WERI-Rb-1 (cell line): ENCODE results near the gene MBD5.

Source experiments
- DNase-seq: peaks from one replicate; pipeline ENCODE4 v3.0.0-alpha.2; 2020
- H3K27ac ChIP-seq: fragments of 250-450 bp; sonication (Bioruptor Pico); 2 replicates; pipeline ENCODE4 v1.5.1; 2020; ENCODE audit warnings: mild to moderate bottlenecking, moderate library complexity
- H3K27me3 ChIP-seq: fragments of 250-450 bp; sonication (Bioruptor Pico); 2 replicates; pipeline ENCODE4 v1.5.1; 2021; ENCODE audit warnings: mild to moderate bottlenecking, low read depth, moderate library complexity; ENCODE audit not compliant: insufficient read depth, severe bottlenecking
- H3K36me3 ChIP-seq: fragments of 250-450 bp; sonication (Bioruptor Pico); 2 replicates; pipeline ENCODE4 v1.5.1; 2020; ENCODE audit warnings: mild to moderate bottlenecking, moderate library complexity
- H3K4me3 ChIP-seq: 2 replicates; pipeline ENCODE4 v1.5.1; 2011; ENCODE audit warnings: low read depth, mild to moderate bottlenecking, control low read depth, low read length
- H3K9me3 ChIP-seq: fragments of 250-450 bp; sonication (Bioruptor Pico); 2 replicates; pipeline ENCODE4 v1.5.1; 2021; ENCODE audit warnings: mild to moderate bottlenecking, moderate library complexity; ENCODE audit not compliant: severe bottlenecking
- TF ChIP-seq, protein P1 (sequence below): IDR thresholded peaks from 2 replicates; pipeline ENCODE4 v1.5.1; 2011; ENCODE audit warnings: low read depth, mild to moderate bottlenecking, control low read depth, inconsistent platforms, low read length

Gene MBD5

DNA sequence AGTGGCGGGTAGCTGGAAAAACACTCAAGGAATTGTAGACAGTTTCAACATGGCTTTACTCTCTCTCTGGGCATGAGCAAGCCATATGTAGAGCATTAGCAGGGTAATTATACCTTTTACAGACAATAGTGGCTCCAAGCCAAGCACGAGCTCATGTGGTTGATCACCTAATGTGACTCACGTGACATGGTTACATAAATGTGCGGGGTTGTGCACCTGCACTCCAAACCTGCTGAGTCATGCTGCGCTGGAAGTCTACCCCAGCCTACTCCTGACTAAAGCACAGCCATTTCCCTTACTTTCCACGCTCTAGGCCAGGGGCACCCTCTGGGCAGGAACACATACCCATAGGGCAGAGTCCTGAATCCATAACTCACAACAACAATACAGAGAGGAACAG, 232.8 kb downstream of the MBD5 start:
- no peak overlapping the region for H3K4me3 ChIP-seq
- DNase-seq = no peak
- no peaks in the 10 kb centered on the region for H3K27me3 ChIP-seq
- TF ChIP-seq, protein P1, sequence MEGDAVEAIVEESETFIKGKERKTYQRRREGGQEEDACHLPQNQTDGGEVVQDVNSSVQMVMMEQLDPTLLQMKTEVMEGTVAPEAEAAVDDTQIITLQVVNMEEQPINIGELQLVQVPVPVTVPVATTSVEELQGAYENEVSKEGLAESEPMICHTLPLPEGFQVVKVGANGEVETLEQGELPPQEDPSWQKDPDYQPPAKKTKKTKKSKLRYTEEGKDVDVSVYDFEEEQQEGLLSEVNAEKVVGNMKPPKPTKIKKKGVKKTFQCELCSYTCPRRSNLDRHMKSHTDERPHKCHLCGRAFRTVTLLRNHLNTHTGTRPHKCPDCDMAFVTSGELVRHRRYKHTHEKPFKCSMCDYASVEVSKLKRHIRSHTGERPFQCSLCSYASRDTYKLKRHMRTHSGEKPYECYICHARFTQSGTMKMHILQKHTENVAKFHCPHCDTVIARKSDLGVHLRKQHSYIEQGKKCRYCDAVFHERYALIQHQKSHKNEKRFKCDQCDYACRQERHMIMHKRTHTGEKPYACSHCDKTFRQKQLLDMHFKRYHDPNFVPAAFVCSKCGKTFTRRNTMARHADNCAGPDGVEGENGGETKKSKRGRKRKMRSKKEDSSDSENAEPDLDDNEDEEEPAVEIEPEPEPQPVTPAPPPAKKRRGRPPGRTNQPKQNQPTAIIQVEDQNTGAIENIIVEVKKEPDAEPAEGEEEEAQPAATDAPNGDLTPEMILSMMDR = no peak
- no peaks in the 10 kb centered on the region for H3K36me3 ChIP-seq
- H3K9me3 ChIP-seq = no peaks in the 10 kb centered on the region
- H3K27ac ChIP-seq = no peak overlapping the region

GRCh38 chr2:148255929-148256328, 235.0 kb downstream of the MBD5 start:
- no peak overlapping the region for H3K27ac ChIP-seq
- TF ChIP-seq, protein P1 = no peak
- no peaks in the 10 kb centered on the region for H3K36me3 ChIP-seq
- no peak for DNase-seq
- no peak overlapping the region for H3K4me3 ChIP-seq
- peaks cover 5% of the 10 kb centered on the region for H3K9me3 ChIP-seq
- H3K27me3 ChIP-seq = no peaks in the 10 kb centered on the region

DNA sequence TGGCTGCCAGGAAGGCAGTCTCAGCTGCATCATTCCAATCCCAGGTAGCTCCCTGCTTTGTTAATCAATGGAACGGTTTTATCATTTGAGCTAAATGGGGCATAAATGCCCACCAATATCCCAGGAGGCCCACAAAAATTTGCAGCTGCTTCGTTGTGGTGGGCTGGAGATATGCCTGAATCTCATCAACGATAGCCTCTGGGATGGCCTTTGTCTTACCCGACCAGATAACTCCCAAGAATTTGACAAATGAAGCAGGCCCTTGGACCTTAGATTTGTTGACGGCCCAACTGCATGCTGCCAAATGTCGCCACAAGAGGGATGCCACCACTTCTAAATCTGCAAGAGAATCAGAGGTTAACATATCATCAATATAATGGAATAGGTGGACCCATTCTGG, 236.4 kb downstream of the MBD5 start:
- Histone ChIP-seq H3K27me3 (no peaks in the 10 kb centered on the region), H3K4me3 (no peak overlapping the region), H3K36me3 (no peaks in the 10 kb centered on the region), H3K27ac (no peak overlapping the region), H3K9me3 (peaks cover 5% of the 10 kb centered on the region)
- no peak for DNase-seq
- TF ChIP-seq, protein P1 = no peak

GRCh38 chr2:148258124-148258523, 237.2 kb downstream of the MBD5 start:
- H3K27ac ChIP-seq = no peak overlapping the region
- no peaks in the 10 kb centered on the region for H3K27me3 ChIP-seq
- TF ChIP-seq, protein P1 = no peak
- peaks cover 5% of the 10 kb centered on the region for H3K9me3 ChIP-seq
- H3K4me3 ChIP-seq = no peak overlapping the region
- no peak for DNase-seq
- no peaks in the 10 kb centered on the region for H3K36me3 ChIP-seq

GRCh38 chr2:148259674-148260073, 238.8 kb downstream of the MBD5 start:
- TF ChIP-seq, protein P1 = no peak
- Histone ChIP-seq H3K27me3 (no peaks in the 10 kb centered on the region), H3K4me3 (no peak overlapping the region), H3K36me3 (no peaks in the 10 kb centered on the region), H3K9me3 (peaks cover 5% of the 10 kb centered on the region), H3K27ac (no peak overlapping the region)
- no peak for DNase-seq

- no peak overlapping the region for H3K4me3 ChIP-seq
- TF ChIP-seq, protein P1 = no peak
Measured at GRCh38 chr2:148263890-148264289, 243.0 kb downstream of the MBD5 start.

More at GRCh38 chr2:148263890-148264289, 243.0 kb downstream of the MBD5 start:
- Histone ChIP-seq H3K36me3 (no peaks in the 10 kb centered on the region), H3K27ac (no peak overlapping the region), H3K27me3 (no peaks in the 10 kb centered on the region), H3K9me3 (peaks cover 5% of the 10 kb centered on the region)
- DNase-seq = no peak
